ENCODE data around the gene UBE2E2.
"Not testable (repeated sequence)": the region's sequence is repeated elsewhere in the genome, so short reads cannot be mapped to it uniquely, and the experiment has no call there.

Gene UBE2E2

DNA sequence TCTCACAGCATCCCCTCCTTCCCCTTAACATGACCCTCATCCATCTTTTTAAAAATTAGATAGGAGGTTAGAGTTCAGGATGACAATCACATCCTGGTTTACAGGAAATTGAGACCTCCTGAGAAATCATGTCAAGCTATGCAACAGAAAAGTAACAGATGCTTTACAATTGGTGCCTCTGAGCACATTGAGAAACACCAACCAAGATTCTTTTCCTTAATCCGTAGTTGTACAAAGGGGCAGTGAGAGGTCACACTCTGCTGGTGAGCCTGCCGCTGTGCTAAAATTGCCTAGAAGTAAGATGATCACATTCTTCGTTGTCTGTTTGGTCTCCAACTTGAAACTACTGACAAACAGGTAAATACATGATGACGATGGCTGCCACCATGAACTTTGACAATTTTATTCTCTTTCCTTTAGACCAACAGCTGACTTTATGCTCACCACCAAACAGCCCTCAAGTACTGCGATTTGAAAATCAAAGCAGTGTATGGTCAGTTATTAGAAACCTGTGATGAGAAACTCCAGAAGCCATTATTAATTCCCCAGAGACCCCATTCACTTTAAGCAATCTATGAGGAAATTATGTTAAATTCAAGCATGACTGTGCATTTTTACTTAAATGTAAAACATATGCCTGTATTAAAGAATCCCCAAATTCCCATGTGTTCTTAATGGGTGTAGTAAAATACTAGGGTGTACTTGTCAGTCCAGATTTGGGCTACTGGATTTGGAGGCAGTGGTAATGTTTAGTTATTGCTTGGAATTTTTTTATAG, 392.0 kb downstream of the UBE2E2 start:
- FAIRE-seq: no peak

DNA sequence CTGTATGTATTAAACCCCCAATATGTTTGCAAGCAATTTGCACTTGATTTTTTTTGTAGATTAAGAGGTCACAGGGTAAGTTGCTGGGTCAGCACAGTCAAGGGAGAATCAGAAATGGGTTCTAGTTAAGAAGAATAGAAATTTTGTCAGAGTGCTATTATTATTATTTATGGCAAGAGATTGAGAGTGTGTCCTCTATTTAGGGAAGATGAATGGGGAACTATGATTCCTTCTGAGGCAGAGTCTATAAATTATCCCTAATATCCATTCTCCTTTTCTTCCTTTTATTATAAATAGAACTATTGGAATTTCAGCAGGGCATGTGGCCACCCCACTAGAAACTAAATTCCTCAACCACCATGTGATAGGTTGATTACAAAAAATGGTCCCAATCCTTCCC, 392.7 kb downstream of the UBE2E2 start:
- no peak for FAIRE-seq

DNA sequence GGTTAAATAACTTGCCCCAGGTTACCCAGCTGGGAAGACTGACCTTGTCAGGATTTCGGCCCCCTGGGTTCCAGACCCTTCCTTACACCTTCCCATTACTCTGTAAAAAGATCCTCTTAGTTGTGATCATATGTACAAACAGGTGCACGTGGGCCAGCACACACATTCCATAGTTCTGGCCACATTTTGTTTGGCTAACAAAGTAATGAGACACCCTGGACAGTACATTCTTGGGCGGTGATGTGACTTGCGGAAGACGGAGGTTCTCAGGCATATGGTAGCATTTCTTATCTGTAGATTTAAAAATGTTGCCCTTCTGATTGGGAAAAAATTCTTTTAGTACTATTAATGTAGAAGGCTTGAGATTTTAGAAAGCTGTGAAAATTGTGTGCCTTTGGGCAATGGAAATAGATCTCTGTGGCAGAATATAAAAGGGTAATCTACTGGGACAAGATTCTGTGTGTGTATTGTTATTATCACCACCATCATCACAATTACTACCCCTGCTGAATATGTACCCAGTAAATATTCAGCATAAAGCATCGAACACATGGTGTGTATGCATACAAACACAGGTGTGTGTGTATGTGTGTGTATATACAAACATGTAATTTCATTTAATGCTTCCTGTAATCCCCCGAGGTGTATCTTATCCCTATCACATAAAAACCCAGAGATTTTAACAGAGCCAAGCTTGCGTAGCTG, 397.2 kb downstream of the UBE2E2 start:
- no peak for FAIRE-seq

DNA sequence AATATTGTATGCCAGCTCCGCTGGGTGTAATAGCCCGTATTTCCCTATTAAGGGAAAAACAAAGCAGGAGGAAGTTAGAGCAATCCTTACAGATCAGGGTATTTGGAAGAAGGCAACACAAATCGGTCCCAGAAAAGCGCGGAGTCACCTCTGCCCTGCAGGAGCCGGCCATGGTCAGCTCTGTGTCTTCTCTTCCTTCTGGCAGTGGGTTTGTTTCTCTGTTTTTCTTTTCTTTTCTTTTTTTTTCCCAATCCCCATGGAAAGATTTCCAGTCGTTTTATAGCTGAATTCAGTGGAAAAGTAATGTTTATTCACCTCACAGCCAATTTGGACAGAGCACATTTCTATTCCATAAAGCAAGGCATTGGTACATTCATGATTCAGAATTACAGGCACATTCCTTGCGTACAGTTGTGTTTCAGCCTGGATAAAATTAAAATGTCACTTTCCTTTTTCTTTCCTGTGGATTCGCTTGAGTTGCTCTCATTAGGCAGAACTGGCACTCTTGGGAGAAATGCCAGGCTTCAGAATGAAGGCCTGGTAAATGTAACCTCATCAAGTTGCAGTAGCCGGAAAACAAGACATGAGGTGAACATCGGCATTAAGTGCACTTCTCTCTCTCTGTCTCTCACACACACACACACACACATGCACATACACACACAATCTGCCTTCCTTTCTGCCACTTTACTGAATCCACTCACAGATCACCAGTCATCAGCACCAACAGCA, 398.1 kb downstream of the UBE2E2 start:
- no peak for FAIRE-seq

DNA sequence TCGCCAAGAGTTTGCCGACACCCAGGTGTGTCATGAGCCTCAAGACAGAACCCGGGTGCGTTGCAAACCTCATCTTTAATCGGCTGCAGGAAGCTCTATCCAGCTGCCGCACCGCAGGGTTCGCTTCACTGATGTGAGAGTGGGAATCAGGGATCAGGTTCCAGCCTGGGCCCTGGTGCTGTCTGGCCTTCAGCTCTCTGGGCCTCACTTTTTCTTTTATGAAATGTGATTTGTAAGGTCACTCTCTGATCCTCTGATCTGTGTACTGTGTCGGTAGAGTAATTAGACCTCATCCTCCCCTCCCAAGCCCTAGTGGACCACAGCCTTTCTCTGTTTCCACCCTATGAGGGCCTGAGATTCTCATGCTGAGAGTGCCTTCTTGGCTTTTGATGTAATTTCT, 399.8 kb downstream of the UBE2E2 start:
- FAIRE-seq: no peak

DNA sequence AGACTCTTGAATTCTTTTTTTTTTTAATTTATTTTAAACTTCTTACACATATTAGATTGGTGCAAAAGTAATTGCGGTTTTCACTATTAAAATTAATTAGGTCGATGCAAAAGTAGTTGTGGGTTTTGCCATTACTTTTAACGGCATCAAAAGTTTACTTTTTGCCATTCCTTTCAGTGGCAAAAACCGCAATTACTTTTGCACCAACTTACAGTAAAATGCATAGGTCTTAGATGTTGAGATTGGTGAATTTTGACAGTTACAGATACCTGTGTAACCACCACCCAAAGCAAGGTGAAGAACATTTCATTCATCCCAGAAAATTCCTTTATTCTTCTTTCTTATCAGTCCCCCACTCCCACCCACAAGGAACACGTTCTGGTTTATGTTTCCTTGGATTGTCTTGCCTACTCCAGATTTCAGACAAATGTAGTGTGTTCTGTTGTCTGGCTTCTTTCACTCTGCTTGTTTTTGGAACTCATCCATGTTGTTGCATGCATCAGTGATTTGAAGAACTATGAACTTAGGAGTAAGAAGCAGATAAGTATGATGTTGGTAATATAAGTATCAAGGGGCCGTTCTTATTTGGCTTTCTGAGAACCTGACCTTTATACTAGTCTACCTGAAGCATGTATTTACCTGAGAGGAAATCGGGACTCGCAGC, 404.2 kb downstream of the UBE2E2 start:
- FAIRE-seq: no peak

DNA sequence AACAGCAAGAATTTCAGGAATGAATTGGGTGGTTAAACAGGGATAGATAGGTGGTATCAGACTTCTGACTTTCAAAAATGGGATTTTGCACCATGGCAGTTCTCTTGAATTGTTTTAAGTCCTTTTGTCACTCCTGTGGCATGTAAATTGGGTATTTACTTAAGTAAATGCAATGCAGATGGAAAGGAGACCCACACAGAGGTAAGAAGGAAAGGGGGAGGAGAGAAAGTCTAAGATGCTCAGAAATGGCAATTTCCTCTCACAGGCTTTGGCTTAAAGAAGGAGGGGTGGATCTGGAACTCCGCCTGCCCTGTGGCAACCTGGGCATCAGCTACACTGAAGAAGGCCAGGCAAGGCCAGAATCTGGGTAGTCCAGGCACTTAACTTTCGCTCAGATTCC, 405.5 kb downstream of the UBE2E2 start:
- FAIRE-seq: no peak

DNA sequence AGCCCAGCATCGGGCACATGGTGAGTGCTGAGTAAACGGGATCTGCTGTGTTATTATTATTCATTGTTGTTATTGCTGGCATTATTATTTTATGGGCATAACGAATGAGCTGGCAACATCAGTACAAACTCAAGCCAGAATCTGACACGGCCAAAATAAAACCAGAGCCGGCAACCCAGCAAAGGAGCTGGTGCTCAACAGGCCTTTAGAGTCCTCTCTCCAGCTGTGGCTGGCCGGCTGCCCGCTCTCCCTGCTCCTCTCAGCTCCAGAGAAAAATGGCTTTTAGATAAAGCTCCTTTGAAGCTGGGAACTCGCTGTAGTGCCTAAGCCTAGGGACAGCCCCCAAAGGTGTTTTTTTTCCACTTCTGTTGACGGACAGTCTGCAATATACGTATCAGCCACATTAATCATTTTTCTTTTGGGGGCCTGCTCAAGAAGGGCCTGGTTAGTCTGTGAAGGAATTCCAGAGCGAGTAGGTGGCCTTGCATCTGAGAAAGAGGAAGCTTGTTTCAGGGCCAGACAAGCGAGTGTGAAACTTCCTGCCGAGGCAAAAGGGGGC, 408.7 kb downstream of the UBE2E2 start:
- no peak for FAIRE-seq

DNA sequence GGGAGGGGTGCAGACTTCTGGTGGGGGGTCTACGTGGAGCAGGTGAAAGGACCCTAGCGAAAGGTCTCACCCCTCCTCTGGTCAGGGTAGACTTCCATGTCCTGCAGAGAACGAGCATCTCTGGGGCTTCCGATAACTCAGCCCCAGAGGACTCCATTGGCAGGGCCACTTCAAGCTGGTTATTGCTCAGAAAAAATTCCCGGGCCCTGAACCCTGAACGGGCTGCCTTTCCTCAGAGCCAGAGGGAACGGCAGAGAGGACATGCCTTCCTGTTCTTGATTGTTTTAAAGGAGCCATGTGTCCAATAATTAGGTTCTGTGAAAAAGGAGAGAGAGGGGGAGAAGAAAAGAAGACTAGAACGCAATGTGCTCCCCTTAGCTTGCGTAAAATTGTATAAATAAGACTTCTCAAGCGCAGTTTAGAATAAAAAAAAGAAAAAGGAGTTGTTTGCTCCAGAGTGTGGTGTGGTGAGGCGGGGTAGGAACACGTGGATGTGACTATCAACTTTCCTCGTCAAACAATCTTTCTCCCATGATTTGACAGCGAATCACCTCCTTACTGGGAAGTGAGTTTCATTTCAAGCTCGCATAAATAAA, 409.3 kb downstream of the UBE2E2 start:
- no peak for FAIRE-seq

DNA sequence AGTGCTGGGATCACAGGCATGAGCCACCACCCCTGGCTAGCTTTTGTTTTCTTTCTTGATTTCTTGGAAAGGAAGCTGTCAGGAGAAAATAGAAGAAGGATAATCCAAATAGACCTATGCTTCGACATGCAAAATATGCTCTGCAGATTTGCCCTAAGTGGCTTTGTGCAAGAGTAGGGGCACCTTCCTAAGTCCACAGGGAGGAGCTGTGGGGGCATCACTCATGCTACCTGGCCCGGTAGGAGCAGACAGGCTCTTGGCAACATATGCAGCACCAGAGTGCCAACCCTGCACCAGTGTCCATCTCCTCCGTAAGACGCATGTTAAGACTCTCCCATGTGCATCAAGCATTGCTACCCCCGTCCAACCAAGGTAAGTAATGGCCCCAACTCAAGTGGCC, 411.9 kb downstream of the UBE2E2 start:
- no peak for FAIRE-seq

DNA sequence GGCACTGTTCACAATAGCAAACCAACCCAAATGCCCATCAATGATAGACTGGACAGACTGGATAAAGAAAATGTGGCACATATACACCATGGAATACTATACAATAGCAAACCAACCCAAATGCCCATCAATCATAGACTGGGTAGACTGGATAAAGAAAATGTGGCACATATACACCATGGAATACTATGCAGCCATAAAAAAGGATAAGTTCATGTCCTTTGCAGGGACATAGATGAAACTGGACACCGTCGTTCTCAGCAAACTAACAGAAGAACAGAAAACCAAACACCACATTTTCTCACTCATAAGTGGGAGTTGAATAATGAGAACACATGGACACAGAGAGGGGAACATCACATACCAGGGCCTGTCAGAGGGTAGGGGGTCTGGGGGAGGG, 415.3 kb downstream of the UBE2E2 start:
- not testable (repeated sequence) for FAIRE-seq

DNA sequence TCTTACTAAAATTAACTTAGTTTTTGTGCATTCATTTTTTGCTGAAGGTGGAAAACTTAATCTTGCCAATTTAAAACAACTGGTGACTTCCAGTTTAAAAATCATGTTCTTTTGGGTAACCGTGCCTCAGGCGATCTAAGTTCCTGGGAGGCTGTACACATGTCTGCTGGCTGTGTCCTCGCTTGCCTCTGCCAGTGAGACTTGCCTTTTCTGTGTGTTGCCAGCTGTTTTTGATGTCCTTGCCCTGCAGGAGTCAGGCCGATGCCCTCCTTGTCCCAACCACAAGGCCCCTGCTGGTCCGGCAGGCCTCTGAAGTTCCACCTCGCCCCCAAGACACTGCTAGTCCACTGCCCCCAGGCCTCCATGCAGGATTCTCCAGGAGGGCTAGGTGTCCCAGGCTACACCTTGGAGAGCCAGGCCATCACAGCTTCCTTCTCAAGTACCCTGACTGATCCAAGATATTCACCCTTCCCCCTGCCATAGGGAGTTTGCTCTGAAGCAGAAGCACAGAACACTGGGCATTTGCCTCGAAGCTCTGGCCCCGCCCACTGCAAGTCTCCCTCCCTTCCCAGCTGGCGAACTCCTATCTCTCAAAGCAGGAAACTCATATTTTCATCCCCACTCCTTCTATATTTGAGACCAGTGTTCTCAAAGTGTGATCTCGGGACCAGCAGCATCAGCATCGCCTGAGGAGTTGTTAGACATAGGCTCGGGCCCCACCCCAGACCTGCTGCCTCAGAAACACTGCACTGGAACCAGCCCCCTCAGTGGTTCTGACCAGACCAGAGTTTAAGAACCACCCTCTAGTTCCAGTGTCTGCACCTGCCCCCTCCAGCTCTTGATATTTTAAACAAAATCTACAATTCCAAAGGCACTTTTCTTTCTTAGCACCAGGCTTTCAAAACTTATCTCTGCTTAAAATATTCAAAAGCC, 416.8 kb downstream of the UBE2E2 start:
- no peak for FAIRE-seq

DNA sequence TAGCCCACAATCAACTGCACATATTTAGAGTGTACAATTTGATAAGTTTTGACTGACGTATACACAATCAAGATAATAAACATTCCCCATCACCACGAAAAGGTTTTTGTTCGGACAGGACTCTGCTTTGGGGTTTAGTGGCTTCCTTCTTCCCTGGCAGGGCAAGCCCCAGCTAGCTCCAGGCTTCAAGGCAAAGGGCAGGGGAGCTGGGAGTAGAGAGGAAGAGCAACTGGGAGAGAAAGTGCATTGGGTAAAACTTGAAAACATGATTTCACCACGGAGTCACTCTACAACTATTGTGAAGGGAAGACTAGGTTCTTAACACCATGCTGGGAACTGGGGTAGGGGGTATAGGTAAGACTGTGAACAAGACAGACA, 417.5 kb downstream of the UBE2E2 start:
- FAIRE-seq: no peak

DNA sequence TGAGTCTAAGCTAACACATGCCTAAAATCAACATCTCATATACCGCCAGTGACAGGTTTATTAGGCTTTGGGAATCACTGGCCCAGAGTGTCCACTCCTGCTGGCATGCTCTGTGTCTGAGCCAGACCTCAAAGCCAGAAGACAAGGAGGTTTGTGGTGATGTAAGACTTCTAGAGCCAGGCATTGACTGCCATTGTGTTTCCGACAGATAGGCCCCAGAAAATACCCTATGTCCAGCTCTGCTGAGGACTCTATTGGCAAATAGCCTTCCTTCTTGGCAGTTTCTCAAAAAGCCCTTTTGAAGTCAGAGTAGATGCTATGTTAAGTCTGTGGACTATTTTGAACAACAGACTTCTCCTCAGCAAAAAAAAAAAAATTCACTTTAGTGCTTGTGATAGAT, 420.7 kb downstream of the UBE2E2 start:
- FAIRE-seq: no peak

DNA sequence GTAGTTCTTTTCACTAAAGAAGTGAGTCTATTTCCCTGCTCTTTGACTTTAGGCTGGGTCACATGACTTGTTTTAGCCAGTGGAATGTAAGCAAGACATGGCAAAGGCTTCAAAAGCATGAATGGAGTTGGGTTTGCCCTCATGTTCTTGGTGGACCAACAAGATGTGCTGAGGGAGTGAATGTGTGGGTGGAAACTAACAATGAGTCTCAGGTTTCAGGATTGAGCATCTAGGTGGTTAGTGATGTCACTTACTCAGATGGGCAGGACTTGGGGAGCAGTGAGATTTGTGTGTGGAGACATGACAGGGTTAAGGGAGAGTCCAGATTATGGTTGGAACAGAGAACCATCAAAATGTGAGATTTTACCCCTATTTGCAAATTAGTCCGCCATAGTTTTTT, 421.2 kb downstream of the UBE2E2 start:
- no peak for FAIRE-seq

DNA sequence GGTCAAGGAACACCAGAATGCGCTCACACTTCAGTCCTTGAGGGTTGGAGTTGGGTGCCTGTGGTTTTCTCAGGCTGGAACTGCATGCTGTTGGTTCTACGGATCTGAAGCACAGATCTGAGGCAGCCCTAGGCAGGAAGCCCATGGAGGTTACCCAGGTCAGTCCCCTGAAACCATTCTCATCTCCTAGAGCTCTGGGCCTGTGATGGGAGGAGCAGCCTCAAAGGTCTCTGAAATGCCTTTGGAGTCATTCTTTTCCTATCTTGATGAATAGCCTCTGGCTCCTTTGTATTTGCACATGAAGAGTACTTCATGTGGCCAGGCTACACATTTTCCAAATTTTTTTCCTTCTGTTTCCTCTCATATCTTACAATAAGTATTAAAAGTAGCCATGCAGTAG, 423.3 kb downstream of the UBE2E2 start:
- no peak for FAIRE-seq

DNA sequence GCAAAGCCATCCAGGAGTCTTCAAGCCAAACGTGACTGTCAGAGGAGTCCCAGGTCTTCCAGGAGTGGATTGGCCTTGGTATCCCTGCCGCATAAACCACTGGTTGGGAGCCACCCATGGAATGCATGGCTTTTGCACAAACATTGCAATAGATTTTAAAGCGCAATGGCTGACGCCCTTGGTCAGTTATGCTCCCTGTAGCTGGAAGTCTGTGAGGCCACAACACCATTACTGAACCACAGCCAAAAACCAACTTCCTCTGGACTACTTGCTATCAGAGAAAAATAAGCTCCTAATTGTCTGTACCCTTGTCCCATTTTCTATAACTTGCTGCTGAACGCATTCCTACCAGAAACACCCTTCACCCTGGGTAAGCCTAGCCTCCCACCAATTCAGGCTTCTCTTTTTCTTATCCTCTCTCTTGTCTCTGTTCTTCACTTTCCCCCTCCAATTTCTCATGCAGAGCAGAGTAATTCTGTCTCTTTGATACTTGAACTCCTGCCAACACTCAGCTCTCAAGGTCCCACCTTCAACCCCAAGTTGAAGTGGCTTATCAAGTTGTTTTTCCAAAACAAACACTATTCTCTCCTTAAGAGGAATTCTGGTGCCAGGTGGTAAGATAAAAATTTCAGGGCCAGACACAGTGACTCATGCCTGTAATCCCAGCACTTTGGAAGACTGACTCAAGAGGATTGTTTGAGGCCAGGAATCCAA, 426.2 kb downstream of the UBE2E2 start:
- no peak for FAIRE-seq

DNA sequence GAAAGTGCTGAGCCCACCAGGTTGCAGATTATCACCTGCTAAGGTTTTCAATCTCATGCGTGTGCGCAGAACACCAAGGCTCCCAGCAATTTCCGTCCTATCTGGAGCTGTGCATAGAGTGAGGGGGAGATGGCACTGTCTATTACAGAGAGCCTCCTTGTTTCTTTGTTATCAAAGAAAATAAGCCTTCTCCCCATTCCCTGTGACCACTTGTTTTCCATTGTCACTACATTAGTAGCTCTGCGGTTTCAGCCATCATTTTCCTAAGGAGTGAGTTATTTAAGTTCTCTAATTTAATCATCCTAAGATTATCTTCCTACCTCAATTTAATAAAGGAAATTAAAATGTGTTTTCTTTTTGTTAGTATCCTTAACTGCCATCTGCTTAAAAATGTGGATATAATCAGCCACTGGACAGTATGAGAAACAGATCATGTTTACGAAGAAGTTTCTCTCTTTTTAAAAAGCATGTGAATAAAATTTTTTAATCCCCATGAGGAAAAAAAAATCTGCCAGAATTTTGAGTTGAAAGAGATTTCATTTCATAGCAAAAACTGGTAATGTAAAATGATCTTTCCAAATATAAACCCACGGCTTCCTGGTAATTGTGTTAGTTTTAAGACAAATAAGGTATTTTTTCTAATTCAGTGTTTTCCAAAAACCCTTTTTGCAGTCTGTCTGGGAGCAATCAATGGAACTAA, 430.3 kb downstream of the UBE2E2 start:
- no peak for FAIRE-seq

DNA sequence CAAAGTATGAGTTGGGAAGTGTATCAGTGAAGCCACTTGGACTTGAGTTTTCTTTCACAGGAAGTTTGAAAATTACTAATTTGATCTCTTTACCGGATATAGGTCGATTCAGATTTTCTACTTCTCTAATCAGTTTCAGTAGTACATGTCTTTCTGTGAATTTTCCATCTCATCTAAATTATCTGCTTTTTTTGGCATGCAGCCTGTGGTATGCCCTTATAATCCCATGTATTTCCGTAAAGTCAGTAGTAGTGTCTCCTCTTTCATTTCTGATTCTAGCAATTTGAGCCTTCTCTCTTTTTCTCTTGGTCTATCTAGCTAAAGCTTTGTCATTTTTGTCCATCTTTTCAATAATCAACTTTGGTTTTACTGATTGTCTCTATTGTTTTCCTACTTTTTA, 434.2 kb downstream of the UBE2E2 start:
- FAIRE-seq: no peak

Data from colon (tissue), 2 donors.